ENCODE data around the gene DEF6.

The DEF6 gene

GRCh38 chr6:35342258-35343091, 44.9 kb downstream of the DEF6 start, which contains the start of gene PPARD:
Gene PPARD (plus strand): TSS chr6:35342558. CDS start chr6:35411088, 68,530 bp downstream.
- no peaks in the 10 kb centered on the region for H3K27me3 ChIP-seq (replicated peaks; ENCODE audit: control insufficient read depth, insufficient read depth, low read length)
- peaks cover 4% of the 10 kb centered on the region for H3K36me3 ChIP-seq (ENCODE audit: control insufficient read depth, insufficient read depth, low read length)
- TF ChIP-seq, protein P1, sequence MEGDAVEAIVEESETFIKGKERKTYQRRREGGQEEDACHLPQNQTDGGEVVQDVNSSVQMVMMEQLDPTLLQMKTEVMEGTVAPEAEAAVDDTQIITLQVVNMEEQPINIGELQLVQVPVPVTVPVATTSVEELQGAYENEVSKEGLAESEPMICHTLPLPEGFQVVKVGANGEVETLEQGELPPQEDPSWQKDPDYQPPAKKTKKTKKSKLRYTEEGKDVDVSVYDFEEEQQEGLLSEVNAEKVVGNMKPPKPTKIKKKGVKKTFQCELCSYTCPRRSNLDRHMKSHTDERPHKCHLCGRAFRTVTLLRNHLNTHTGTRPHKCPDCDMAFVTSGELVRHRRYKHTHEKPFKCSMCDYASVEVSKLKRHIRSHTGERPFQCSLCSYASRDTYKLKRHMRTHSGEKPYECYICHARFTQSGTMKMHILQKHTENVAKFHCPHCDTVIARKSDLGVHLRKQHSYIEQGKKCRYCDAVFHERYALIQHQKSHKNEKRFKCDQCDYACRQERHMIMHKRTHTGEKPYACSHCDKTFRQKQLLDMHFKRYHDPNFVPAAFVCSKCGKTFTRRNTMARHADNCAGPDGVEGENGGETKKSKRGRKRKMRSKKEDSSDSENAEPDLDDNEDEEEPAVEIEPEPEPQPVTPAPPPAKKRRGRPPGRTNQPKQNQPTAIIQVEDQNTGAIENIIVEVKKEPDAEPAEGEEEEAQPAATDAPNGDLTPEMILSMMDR (IDR thresholded peaks at IDR 0.05; ENCODE audit: insufficient read depth, low read length, poor library complexity, severe bottlenecking): peak; percentile 98
- DNase-seq (ENCODE audit: extremely low read depth, insufficient read length): peak; percentile 95
- peak within 1 kb of the TSS; percentile 93 for H3K4me3 ChIP-seq (replicated peaks; ENCODE audit: low read depth, low read length)

GRCh38 chr6:35343092-35343834, 45.6 kb downstream of the DEF6 start:
- DNase-seq (ENCODE audit: extremely low read depth, insufficient read length): no peak
- peaks cover 4% of the 10 kb centered on the region for H3K36me3 ChIP-seq (ENCODE audit: control insufficient read depth, insufficient read depth, low read length)
- TF ChIP-seq, protein P1 (IDR thresholded peaks at IDR 0.05; ENCODE audit: insufficient read depth, low read length, poor library complexity, severe bottlenecking): no peak

GRCh38 chr6:35343835-35344550, 46.4 kb downstream of the DEF6 start:
- no peak for DNase-seq (ENCODE audit: extremely low read depth, insufficient read length)
- H3K4me3 ChIP-seq (replicated peaks; ENCODE audit: low read depth, low read length): peak overlapping the region; percentile 93
- H3K27me3 ChIP-seq (replicated peaks; ENCODE audit: control insufficient read depth, insufficient read depth, low read length): no peaks in the 10 kb centered on the region
- TF ChIP-seq, protein P1 (IDR thresholded peaks at IDR 0.05; ENCODE audit: insufficient read depth, low read length, poor library complexity, severe bottlenecking): no peak
- H3K36me3 ChIP-seq (ENCODE audit: control insufficient read depth, insufficient read depth, low read length): peaks cover 4% of the 10 kb centered on the region

More at GRCh38 chr6:35343092-35343834, 45.6 kb downstream of the DEF6 start:
- Histone ChIP-seq H3K4me3 (replicated peaks; ENCODE audit: low read depth, low read length) (peak overlapping the region; percentile 93), H3K27me3 (replicated peaks; ENCODE audit: control insufficient read depth, insufficient read depth, low read length) (no peaks in the 10 kb centered on the region)

- DNase-seq (ENCODE audit: extremely low read depth, insufficient read length): no peak
- H3K4me3 ChIP-seq (replicated peaks; ENCODE audit: low read depth, low read length): no peak overlapping the region
- H3K27me3 ChIP-seq (replicated peaks; ENCODE audit: control insufficient read depth, insufficient read depth, low read length): no peaks in the 10 kb centered on the region
- TF ChIP-seq, protein P1 (IDR thresholded peaks at IDR 0.05; ENCODE audit: insufficient read depth, low read length, poor library complexity, severe bottlenecking): no peak
- peaks cover 13% of the 10 kb centered on the region for H3K36me3 ChIP-seq (ENCODE audit: control insufficient read depth, insufficient read depth, low read length)
Measured at GRCh38 chr6:35351422-35351821, 53.8 kb downstream of the DEF6 start.

GRCh38 chr6:35352735-35353134, 55.1 kb downstream of the DEF6 start:
- no peak overlapping the region for H3K4me3 ChIP-seq (replicated peaks; ENCODE audit: low read depth, low read length)
- TF ChIP-seq, protein P1 (IDR thresholded peaks at IDR 0.05; ENCODE audit: insufficient read depth, low read length, poor library complexity, severe bottlenecking): no peak
- no peaks in the 10 kb centered on the region for H3K27me3 ChIP-seq (replicated peaks; ENCODE audit: control insufficient read depth, insufficient read depth, low read length)
- no peak for DNase-seq (ENCODE audit: extremely low read depth, insufficient read length)
- H3K36me3 ChIP-seq (ENCODE audit: control insufficient read depth, insufficient read depth, low read length): peaks cover 15% of the 10 kb centered on the region

Data from GM06990 (cell line).